Colonic mucosa (tissue), 4 donors: Measurements from ENCODE around the gene ACOX3. TPM values are rescaled to one million over a fixed set of nuclear protein-coding genes. Genes with fewer than 3 reads are reported as not detected.
A peak's percentile ranks its signal among the peaks of the same experiment; 100 is the strongest.

Experiments used
- DNase-seq: peaks from one replicate; pipeline ENCODE4 v3.0.0-alpha.2; 2020
- H3K27ac ChIP-seq: fragments of 200-600 bp; one replicate; pipeline ENCODE4 v1.8.0; 2021
- H3K27me3 ChIP-seq: fragments of 200-600 bp; one replicate; pipeline ENCODE4 v1.8.0; 2021
- H3K36me3 ChIP-seq: fragments of 200-600 bp; one replicate; pipeline ENCODE4 v1.8.0; 2021
- H3K4me1 ChIP-seq: fragments of 200-600 bp; one replicate; pipeline ENCODE4 v1.8.0; 2021; ENCODE audit warnings: mild to moderate bottlenecking
- H3K4me3 ChIP-seq: fragments of 200-600 bp; one replicate; pipeline ENCODE4 v1.8.0; 2021
- H3K9ac ChIP-seq, 2 donors: one replicate each; pipeline ENCODE4 v1.7.0; 2013; ENCODE audit warnings: control low read depth in 2 of 2, low read depth in 2 of 2, low read length in 2 of 2
- H3K9me3 ChIP-seq: fragments of 200-600 bp; one replicate; pipeline ENCODE4 v1.8.0; 2021
- CTCF ChIP-seq: fragments of 200-600 bp; IDR thresholded peaks from one replicate; pipeline ENCODE4 v1.8.0; 2022; ENCODE audit warnings: antibody characterized with exemption, mild to moderate bottlenecking
- intact Hi-C: fragments of 100-400 bp; cut with DNase I; formaldehyde crosslinking; loops from one replicate; pipeline ENCODE4 v1.14.1; 2022
- total RNA-seq, 2 donors: library from RNA; stranded (reverse); fragmentation: NEBNext Ultra II Directional in 1 of 2; extraction: Animal tissue kit (Norgen Biotek cat#: 25700) in 1 of 2; gene quantifications; one replicate each; pipeline ENCODE4 v1.2.1, GENCODE V29; 2021
- donor health status: healthy.
- donor health status: DM: no; HTN: no; CAD: no.
- donor health status: DM: no; HTN: no; CAD: no.

Gene ACOX3
- total RNA-seq, 2 donors from 2014 or later, result 19.9 to 26.1 TPM

DNA sequence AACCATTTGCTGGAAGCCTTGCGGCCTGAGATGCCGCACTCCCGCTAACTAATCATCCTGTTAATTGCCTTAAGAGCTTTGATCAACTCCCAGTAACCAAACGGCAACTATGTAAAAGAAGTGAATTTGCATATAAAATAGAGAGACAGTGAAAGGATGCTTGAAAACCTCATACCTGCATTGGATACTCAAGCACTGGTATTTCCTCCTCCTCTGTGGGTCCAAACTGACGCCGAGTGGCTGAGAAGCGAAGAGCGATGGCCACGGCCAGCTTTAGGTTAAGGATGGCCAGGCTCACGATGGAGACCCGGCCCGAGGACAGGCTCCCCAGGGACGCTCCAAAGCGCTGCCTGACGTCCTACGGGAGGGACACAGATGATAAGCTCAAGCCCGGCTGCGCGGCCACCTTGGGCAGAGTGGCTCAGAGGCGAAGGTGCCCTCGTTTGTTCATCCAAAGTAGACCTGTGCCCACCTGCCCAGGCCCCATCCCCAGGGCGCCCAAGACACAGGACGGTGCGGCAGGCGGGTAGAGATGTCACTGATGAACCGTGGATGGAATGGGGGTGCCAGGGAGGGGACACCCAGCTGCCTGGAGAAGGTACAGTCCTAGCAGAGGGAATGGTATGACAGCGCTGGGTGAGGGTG, 43.6 kb downstream of the ACOX3 start:
- DNase-seq, result no peak
- H3K4me1 ChIP-seq, result no peaks in the 10 kb centered on the region
- no peaks in the 10 kb centered on the region for H3K27me3 ChIP-seq
- H3K9ac ChIP-seq, result no peak overlapping the region
- H3K36me3 ChIP-seq, result no peaks in the 10 kb centered on the region
- H3K9me3 ChIP-seq, result no peaks in the 10 kb centered on the region
- no peak for TF ChIP-seq CTCF
- intact Hi-C loops, result no loop called here
- no peak overlapping the region for H3K27ac ChIP-seq
- H3K4me3 ChIP-seq, result no peak overlapping the region

GRCh38 chr4:8395504-8396296, 44.8 kb downstream of the ACOX3 start:
- Histone ChIP-seq H3K27ac (no peak overlapping the region), H3K4me3 (no peak overlapping the region), H3K9ac (no peak overlapping the region), H3K36me3 (no peaks in the 10 kb centered on the region), H3K27me3 (no peaks in the 10 kb centered on the region), H3K4me1 (no peaks in the 10 kb centered on the region), H3K9me3 (no peaks in the 10 kb centered on the region)
- DNase-seq, result no peak
- no peak for TF ChIP-seq CTCF
- intact Hi-C loops, result no loop called here

GRCh38 chr4:8394806-8395205, 45.7 kb downstream of the ACOX3 start:
- H3K27me3 ChIP-seq, result no peaks in the 10 kb centered on the region
- no peak for TF ChIP-seq CTCF
- no peaks in the 10 kb centered on the region for H3K9me3 ChIP-seq
- intact Hi-C loops, result no loop called here
- no peak overlapping the region for H3K4me3 ChIP-seq
- H3K36me3 ChIP-seq, result no peaks in the 10 kb centered on the region
- no peaks in the 10 kb centered on the region for H3K4me1 ChIP-seq
- no peak for DNase-seq
- no peak overlapping the region for H3K9ac ChIP-seq
- no peak overlapping the region for H3K27ac ChIP-seq

DNA sequence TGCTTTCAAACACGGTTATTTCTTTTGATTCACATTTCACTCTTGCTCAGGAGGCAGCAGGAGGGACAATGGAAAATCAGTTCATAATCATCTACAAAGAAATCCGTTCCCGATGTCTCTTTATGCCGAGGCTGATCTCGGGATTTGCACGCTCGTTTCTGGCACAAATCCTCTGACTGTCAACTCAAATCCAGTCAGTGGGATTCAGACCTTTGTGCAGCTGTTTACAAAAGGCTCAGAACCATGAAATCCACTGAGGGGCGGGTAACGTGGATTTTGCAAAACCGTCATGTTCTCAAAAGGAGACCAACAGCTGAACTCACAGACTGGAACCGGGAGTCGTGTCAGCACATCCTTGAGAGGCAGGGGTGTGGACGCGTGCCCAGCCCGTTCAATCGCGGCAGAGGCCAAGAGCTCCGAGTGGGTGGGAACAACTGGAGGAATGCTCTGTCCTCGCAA, 46.4 kb downstream of the ACOX3 start:
- Histone ChIP-seq H3K4me1 (no peaks in the 10 kb centered on the region), H3K9ac (no peak overlapping the region), H3K9me3 (no peaks in the 10 kb centered on the region), H3K36me3 (no peaks in the 10 kb centered on the region), H3K27me3 (no peaks in the 10 kb centered on the region), H3K4me3 (no peak overlapping the region), H3K27ac (no peak overlapping the region)
- DNase-seq, result peak; percentile 52
- TF ChIP-seq CTCF, result no peak
- intact Hi-C loops, result no loop called here

- intact Hi-C loops, result no loop called here
These were observed 46.9 kb downstream of the ACOX3 start for GRCh38 chr4:8393593-8394038.

More at GRCh38 chr4:8393593-8394038, 46.9 kb downstream of the ACOX3 start:
- H3K27me3 ChIP-seq, result no peaks in the 10 kb centered on the region
- H3K36me3 ChIP-seq, result no peaks in the 10 kb centered on the region
- TF ChIP-seq CTCF, result no peak
- no peaks in the 10 kb centered on the region for H3K4me1 ChIP-seq
- DNase-seq, result peak; percentile 48
- H3K27ac ChIP-seq, result no peak overlapping the region
- no peaks in the 10 kb centered on the region for H3K9me3 ChIP-seq
- H3K4me3 ChIP-seq, result no peak overlapping the region
- no peak overlapping the region for H3K9ac ChIP-seq
